ENCODE data around the gene DCAF12L1. TPM values are rescaled to one million over a fixed set of nuclear protein-coding genes. Genes with fewer than 3 reads are reported as not detected.

Gene DCAF12L1
- polyA plus RNA-seq (ENCODE audit: insufficient read length in 4 of 4): 1 to 10 TPM; 6.6 to 9.6 (median 7.8) TPM

DNA sequence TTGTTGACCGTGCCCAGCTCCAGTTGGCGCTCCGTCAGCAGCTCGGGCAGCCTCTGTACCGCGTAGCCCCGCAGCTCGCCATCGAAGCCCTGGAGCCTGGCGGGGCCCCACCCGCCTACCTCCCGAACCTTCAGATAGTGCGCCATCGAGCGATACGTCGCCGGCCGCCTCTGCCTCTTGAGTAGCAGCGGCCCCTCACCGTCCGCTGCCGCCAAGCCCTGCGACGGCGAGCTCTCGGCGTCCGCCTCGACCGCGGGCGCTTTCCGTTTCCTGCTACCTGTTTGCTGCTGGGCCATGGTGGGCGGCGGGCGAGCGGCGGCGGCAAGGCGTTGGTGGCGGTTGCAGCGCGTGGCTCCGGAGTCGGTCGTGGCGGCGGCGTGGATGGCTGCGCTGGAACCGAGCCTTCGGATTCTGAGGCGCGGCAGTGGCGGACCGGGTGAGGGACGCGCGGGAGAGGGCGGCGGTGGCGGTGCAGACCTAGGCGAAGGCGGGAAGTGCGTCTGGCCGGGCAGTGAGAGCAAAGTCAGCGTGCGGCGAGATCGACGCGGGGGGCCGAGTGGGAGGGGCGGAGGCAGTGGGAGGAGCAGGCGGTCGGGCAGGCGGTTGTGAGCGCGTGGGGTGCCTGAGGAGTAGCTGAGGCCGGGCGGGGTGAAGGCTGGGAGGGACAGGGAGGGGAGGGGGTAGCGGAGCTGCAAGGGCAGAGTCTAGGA lies at the start of gene DCAF12L1:
Gene DCAF12L1 (minus strand): TSS at position 502 of the 710 bp plus-strand sequence. CDS start 206 bp downstream, at position 296.
- DNase-seq (ENCODE audit: low read depth in 4 of 4, low spot score in 2 of 4): no peak

DNA sequence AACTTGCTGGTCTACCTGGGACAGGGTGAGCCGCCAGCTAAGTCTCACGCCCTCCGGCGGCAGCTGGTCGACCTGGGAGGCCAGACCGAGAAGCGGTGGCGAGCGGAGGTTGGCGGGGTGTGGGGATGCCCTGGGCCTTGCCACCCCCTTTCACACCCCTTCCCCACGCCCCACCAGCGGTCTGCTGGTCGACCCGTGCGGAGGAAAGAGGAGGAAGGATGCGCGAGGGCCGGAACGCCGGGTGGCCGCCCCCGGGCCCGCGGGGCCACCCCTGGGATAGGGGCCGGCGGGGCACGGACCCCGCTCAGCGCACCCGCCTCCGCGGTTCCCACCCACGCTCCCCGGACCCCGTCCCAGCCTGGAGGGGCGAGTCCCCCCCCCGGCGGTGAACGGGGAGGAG lies 28.3 kb upstream of the DCAF12L1 start:
- DNase-seq (ENCODE audit: low read depth in 4 of 4, low spot score in 2 of 4): no peak

DNA sequence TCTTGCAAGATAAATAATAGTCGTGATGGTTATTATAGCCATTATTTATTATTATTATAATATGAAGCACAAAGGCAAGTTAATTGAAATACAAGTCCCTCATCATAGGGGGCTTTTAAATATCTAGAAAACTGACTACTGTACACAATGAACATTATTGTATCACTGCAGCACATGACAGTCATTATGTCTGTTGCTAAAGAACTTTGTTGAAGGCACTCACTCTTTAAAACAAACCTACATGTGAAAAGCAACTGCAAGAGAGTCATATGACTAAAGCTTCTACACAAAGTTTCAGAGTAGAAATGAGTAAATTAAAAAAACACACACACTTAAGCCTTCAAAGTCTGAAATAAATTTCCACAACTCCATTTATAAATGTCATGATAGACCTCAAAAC lies 23.3 kb upstream of the DCAF12L1 start:
- DNase-seq (ENCODE audit: low read depth in 4 of 4, low spot score in 2 of 4): no peak

DNA sequence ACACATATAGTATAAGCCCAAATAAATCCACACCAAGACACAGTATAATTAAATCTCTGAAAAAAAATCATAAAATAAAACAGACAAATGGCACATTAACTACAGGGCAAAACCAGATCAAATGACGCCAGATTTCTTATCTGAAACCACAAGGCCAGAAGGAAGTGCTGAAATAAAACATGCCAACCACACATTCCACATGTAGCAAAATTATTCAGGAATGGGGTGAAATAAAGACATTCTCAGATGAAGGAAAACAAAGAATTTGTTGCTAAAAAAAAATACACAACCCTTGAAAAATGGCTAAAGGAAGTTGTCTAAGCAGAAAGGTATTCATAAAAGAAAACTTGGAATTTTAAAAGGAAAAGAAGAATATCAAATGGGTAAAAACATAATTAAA lies 4.5 kb upstream of the DCAF12L1 start:
- DNase-seq (ENCODE audit: low read depth in 4 of 4, low spot score in 2 of 4): no peak

DNA sequence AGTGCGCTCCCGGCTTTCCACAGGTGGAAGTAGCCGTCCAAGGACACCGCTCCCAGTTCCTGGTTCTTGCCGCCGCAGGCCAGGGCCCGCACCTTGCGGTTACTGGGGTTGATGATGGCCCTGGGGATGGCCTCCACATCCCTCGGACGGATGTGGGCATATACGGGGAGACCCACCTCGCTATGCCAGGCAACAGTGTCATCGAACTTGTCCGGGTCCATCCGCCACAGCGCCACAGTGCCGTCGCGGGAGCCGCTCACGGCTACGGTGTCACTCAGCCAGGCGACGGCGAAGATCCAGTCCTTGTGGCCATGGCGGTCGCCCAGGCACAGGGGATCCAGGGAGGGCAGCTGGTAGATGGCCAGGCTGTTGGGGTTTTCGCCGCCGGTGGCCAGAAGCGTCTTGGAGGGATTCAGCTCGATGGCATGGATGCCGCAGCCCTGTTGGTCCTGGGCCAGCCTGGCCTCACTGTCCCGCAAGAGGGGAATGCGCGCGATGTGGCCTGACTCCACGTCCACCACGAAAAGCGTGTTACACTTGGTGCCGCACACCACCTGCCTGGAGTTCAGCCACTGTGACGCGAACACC lies 795 bp downstream of the DCAF12L1 start:
- no peak for DNase-seq (ENCODE audit: low read depth in 4 of 4, low spot score in 2 of 4)

DNA sequence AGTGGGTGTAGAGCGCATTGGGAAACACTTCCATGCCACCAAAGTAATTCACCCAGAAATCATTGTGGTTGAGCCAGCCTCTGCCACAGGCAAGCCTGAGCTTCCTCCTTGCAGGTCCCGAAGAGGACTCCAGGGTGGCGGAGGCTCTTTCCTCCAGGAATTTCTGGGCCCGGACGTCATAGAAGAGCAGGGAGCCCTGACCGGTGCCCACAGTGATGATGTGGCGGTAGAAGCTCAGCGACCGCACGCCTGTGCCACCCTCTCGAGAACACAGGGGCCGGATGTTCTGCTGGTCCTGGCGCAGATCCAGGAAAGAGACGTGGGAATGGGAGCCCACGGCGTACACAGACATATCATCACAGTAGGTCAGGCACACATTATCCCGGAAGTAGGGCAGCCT lies 1.3 kb downstream of the DCAF12L1 start:
- DNase-seq (ENCODE audit: low read depth in 4 of 4, low spot score in 2 of 4): no peak

DNA sequence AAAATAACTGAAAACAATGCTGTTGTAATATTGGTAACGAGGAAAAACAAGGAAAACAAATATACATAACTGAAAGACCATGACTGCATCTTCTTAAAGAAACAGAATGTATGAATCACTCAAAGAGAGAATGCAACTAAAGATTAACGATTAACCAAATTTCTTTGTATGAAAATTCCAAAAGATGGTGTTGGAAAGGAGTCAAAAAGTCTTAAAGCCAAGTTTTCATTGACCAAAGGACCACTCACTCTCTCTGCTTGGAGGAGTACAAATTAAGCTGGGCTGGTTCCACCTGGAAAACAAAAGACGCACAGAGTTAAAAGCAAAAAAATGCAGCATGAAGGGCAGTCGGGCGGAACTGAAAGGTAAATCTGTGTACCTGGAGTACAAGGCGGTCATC lies 1.8 kb downstream of the DCAF12L1 start:
- no peak for DNase-seq (ENCODE audit: low read depth in 4 of 4, low spot score in 2 of 4)

DNA sequence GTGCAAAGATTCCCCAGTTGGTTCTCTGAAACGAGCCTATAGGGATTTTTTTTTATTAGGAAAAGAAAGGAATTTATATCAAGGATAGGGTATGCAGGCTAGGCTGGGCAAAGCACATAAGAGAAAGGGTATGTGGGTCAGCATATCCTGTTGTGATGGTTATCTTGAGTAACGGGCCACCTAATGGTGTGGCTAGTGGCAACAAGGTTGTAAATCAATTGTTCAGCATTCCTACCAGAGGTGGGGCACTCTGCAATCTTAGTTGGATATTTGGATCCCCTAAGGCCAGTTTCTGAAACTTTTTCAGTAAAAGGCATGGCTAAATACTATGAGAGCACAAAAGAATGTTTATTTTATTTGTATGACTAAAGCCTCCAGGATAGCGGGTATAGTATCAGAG lies 42.7 kb downstream of the DCAF12L1 start:
- DNase-seq (ENCODE audit: low read depth in 4 of 4, low spot score in 2 of 4): no peak

Measured in left renal cortex interstitium (tissue), 4 donors.